Measurements from ENCODE around the gene KRT71. TPM values are rescaled to one million over a fixed set of nuclear protein-coding genes. Genes with fewer than 3 reads are reported as not detected.

The KRT71 gene
- total RNA-seq, 1 donor from 2014 or later, result not detected

GRCh38 chr12:52523824-52524223 is 29.1 kb downstream of the KRT71 start:
- FAIRE-seq (no peak), DNase-seq (ENCODE audit: low read depth) (peak; percentile 74)
- Histone ChIP-seq H3K36me3 (ENCODE audit: control insufficient read depth, insufficient read depth, low read length) (peaks cover 10% of the 10 kb centered on the region), H3K4me3 (ENCODE audit: low read depth, low read length) (no peak overlapping the region), H3K27me3 (ENCODE audit: control insufficient read depth, insufficient read depth, low read length) (no peaks in the 10 kb centered on the region)
- TF ChIP-seq CTCF (IDR thresholded peaks at IDR 0.05; ENCODE audit: insufficient read depth, low read length, severe bottlenecking), result no peak

GRCh38 chr12:52522346-52523011 is 30.5 kb downstream of the KRT71 start:
- Histone ChIP-seq H3K36me3 (ENCODE audit: control insufficient read depth, insufficient read depth, low read length) (peaks cover 18% of the 10 kb centered on the region), H3K27me3 (ENCODE audit: control insufficient read depth, insufficient read depth, low read length) (no peaks in the 10 kb centered on the region), H3K4me3 (ENCODE audit: low read depth, low read length) (peak overlapping the region; percentile 11)
- DNase-seq (ENCODE audit: low read depth), result peak; percentile 96
- FAIRE-seq, result peak; percentile 98
- no peak for TF ChIP-seq CTCF (IDR thresholded peaks at IDR 0.05; ENCODE audit: insufficient read depth, low read length, severe bottlenecking)

- DNase-seq (ENCODE audit: low read depth), result peak; percentile 93
- no peak for TF ChIP-seq CTCF (IDR thresholded peaks at IDR 0.05; ENCODE audit: insufficient read depth, low read length, severe bottlenecking)
- FAIRE-seq, result no peak
Observed at GRCh38 chr12:52521568-52522266, 31.2 kb downstream of the KRT71 start.

GRCh38 chr12:52521175-52521567 is 31.8 kb downstream of the KRT71 start:
- peak; percentile 98 for DNase-seq (ENCODE audit: low read depth)
- FAIRE-seq, result peak; percentile 96
- Histone ChIP-seq H3K4me3 (ENCODE audit: low read depth, low read length) (peak overlapping the region; percentile 56), H3K27me3 (ENCODE audit: control insufficient read depth, insufficient read depth, low read length) (no peaks in the 10 kb centered on the region), H3K36me3 (ENCODE audit: control insufficient read depth, insufficient read depth, low read length) (peaks cover 26% of the 10 kb centered on the region)
- TF ChIP-seq CTCF (IDR thresholded peaks at IDR 0.05; ENCODE audit: insufficient read depth, low read length, severe bottlenecking), result no peak

More at GRCh38 chr12:52521568-52522266, 31.2 kb downstream of the KRT71 start:
- H3K4me3 ChIP-seq (ENCODE audit: low read depth, low read length), result peak overlapping the region; percentile 11
- H3K27me3 ChIP-seq (ENCODE audit: control insufficient read depth, insufficient read depth, low read length), result no peaks in the 10 kb centered on the region
- peaks cover 24% of the 10 kb centered on the region for H3K36me3 ChIP-seq (ENCODE audit: control insufficient read depth, insufficient read depth, low read length)

- TF ChIP-seq CTCF (IDR thresholded peaks at IDR 0.05; ENCODE audit: insufficient read depth, low read length, severe bottlenecking), result no peak
- H3K36me3 ChIP-seq (ENCODE audit: control insufficient read depth, insufficient read depth, low read length), result peaks cover 26% of the 10 kb centered on the region
- peak; percentile 97 for DNase-seq (ENCODE audit: low read depth)
- no peaks in the 10 kb centered on the region for H3K27me3 ChIP-seq (ENCODE audit: control insufficient read depth, insufficient read depth, low read length)
- H3K4me3 ChIP-seq (ENCODE audit: low read depth, low read length), result peak within 1 kb of the TSS; percentile 56
- peak; percentile 89 for FAIRE-seq
Observed at GRCh38 chr12:52519826-52520662, 32.9 kb downstream of the KRT71 start, which contains the start of gene KRT5. Gene KRT5, minus strand, starts transcription at chr12:52520394. Its CDS starts 98 bp downstream, at chr12:52520296.

Data from bronchial epithelial cell (primary cell).